GM18951 (cell line): Measurements from ENCODE around the gene ATP5PB.

ENCODE experiments used
- POLR2A ChIP-seq: IDR thresholded peaks from 4 replicates; pipeline ENCODE4 v1.6.1; 2011; ENCODE audit warnings: mild to moderate bottlenecking; ENCODE audit not compliant: insufficient read length, insufficient read depth; ENCODE audit errors: extremely low read depth
- in situ Hi-C: fragments of 300-500 bp; cut with MboI; formaldehyde crosslinking; loops from one replicate; pipeline ENCODE4 v1.12.0; 2022; ENCODE audit warnings: low sequenced_read_pairs, mixed read lengths, inconsistent platforms; ENCODE audit not compliant: unreplicated experiment

ATP5PB gene

GRCh38 chr1:111448918-111449702 lies at the start of gene ATP5PB, which contains the start of gene WDR77:
Gene ATP5PB (plus strand): TSS chr1:111449464. CDS start chr1:111449542, 78 bp downstream.
Gene WDR77 (minus strand): TSS chr1:111449256. CDS start chr1:111449169, 87 bp downstream.
- in situ Hi-C loops: no loop called here
- TF ChIP-seq POLR2A: peak; percentile 64

GRCh38 chr1:111399792-111400610 lies 49.3 kb upstream of the ATP5PB start:
- no peak for TF ChIP-seq POLR2A

GRCh38 chr1:111402083-111402482 lies 47.2 kb upstream of the ATP5PB start:
- TF ChIP-seq POLR2A: no peak
- in situ Hi-C loops: loop anchor here (10.0 kb wide), 1 partner anchor 177 kb away; the partner anchor contains the start of gene CHI3L2

More at GRCh38 chr1:111399792-111400610, 49.3 kb upstream of the ATP5PB start:
- in situ Hi-C loops: loop anchor here (10.0 kb wide), 1 partner anchor 175 kb away; the partner anchor contains the start of gene CHI3L2

GRCh38 chr1:111404588-111404987 lies 44.7 kb upstream of the ATP5PB start:
- TF ChIP-seq POLR2A: no peak
- in situ Hi-C loops: loop anchor here (10.0 kb wide), 1 partner anchor 180 kb away; the partner anchor contains the start of gene CHI3L2

- no peak for TF ChIP-seq POLR2A
- in situ Hi-C loops: loop anchor here (10.0 kb wide), 1 partner anchor 182 kb away; the partner anchor contains the start of gene CHI3L2
These were observed 42.9 kb upstream of the ATP5PB start for GRCh38 chr1:111406321-111406768.

- TF ChIP-seq POLR2A: no peak
- in situ Hi-C loops: loop anchor here (10.0 kb wide), 1 partner anchor 182 kb away; the partner anchor contains the start of gene CHI3L2
These were observed 42.0 kb upstream of the ATP5PB start for GRCh38 chr1:111407301-111407700.

- in situ Hi-C loops: no loop called here
- no peak for TF ChIP-seq POLR2A
These were observed 36.4 kb upstream of the ATP5PB start for GRCh38 chr1:111412839-111413238.

GRCh38 chr1:111414756-111415155 lies 34.5 kb upstream of the ATP5PB start:
- no peak for TF ChIP-seq POLR2A
- in situ Hi-C loops: no loop called here

- TF ChIP-seq POLR2A: no peak
- in situ Hi-C loops: no loop called here
These were observed 33.8 kb upstream of the ATP5PB start for GRCh38 chr1:111415461-111415860.

- in situ Hi-C loops: no loop called here
- no peak for TF ChIP-seq POLR2A
These were observed 31.5 kb upstream of the ATP5PB start for GRCh38 chr1:111417755-111418154.

- in situ Hi-C loops: no loop called here
These were observed 30.2 kb upstream of the ATP5PB start for GRCh38 chr1:111419037-111419436.

GRCh38 chr1:111420377-111420776 lies 28.9 kb upstream of the ATP5PB start:
- TF ChIP-seq POLR2A: no peak
- in situ Hi-C loops: no loop called here

More at GRCh38 chr1:111419037-111419436, 30.2 kb upstream of the ATP5PB start:
- no peak for TF ChIP-seq POLR2A
